HTERT RPE-1 (cell line): ENCODE data around the gene LAMB3.

Experiments used
- in situ Hi-C: fragments of 300-500 bp; cut with MboI; formaldehyde crosslinking; loops from 4 replicates; pipeline ENCODE4 v1.14.3; 2020; ENCODE audit warnings: low sequenced_read_pairs

The LAMB3 gene

DNA sequence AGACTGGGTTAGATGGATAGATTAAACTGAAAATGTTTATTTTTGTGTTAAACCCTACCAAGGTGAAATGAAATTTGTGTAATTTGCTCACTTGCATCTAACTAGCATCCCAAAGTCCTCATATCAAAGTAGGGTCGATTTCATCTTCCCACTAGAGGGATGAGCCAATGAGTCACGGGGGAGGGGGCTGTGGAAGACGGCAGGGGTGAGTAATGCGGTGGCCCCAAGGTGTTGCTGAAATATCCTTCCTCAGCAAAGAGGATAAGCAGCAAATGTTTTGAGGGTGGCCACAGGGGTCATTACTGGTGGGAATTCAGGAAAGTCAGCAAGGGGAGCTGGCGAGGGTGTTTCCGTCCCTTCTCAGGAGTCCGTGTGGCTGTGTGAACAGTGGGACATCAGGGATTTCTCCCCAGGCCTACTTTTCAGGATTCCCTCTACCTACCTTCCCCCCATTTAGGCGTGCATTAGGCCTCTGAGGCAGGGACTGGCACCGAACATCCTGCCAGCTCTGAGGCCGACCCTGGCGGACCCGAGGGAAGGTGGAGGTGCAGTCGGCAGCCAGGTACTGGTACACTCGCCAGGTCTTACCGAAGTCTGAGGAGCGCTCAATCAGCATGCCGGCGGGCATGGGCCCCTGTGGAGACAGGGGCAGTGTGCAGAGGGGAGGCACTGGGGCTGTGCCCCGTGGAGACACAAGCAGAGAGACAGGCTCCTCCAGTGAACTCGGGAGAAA is 18.1 kb downstream of the LAMB3 start:
- in situ Hi-C loops, result no loop called here

DNA sequence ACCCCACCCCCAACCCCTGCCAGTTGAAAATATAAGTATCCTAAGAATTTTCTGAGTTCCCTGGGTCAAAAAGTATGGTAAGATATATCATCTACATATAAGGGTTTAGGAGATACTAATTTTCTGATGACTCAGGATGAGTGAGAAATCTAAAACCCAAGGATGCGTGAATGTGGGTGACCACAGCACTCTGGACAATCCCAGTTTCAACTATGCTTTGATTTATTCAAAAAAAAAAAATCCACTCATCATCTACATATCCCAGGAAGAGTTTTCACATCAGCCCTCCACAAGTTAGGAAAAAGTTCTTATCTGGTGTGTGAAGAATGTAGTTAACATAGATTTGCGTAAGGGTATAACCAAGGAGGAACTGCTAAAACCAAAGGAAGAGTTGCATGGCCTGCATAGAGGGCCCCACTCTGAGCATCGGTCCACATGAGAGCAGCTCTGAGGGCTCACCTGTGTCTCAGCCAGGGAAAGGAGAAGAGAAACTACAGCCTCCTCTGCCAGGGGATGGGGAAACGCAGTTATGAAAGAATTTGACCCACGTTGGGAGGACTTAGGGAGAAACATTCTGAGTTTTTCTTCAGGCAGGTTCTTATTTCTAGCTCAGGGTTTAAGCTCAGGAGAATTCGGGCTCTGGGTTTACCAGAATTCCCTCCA is 18.8 kb downstream of the LAMB3 start:
- in situ Hi-C loops, result no loop called here

- in situ Hi-C loops, result no loop called here
These were observed 21.6 kb downstream of the LAMB3 start for GRCh38 chr1:209630383-209631225.

DNA sequence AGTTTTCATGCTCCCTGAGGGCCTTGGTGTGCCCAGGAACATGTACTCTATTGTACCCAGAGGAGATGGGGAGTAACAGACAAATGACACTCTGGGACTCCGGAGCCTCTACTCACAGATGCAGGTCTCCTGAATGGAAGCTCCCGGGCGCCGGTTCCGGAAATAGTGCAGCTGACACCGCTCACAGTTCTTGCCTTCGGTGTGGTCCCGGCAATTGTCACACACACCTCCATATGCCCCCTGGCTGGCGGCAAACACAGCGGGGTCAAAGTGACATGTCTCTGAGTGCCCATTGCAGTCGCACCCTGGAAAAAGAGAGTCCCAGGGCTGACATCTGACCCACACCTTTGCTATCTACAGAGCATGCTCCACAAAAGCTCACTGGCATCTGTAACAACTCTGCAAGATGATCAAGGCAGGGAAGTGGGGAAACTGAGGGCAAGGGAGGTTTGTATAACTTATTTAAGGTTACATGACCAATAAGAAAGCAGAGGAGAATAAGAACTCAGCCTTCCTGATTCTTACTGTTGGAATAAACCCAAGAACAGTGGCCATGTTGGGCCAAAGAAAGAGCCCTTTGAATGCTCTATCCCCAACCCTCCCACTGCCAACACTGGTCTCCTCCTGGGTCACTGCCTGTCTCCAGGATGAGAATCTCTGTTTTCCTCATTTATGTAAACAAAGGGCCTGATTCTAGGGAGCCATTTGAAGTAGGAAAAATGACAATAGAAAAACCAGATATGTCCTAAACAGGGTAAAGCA is 22.4 kb downstream of the LAMB3 start:
- in situ Hi-C loops, result no loop called here

DNA sequence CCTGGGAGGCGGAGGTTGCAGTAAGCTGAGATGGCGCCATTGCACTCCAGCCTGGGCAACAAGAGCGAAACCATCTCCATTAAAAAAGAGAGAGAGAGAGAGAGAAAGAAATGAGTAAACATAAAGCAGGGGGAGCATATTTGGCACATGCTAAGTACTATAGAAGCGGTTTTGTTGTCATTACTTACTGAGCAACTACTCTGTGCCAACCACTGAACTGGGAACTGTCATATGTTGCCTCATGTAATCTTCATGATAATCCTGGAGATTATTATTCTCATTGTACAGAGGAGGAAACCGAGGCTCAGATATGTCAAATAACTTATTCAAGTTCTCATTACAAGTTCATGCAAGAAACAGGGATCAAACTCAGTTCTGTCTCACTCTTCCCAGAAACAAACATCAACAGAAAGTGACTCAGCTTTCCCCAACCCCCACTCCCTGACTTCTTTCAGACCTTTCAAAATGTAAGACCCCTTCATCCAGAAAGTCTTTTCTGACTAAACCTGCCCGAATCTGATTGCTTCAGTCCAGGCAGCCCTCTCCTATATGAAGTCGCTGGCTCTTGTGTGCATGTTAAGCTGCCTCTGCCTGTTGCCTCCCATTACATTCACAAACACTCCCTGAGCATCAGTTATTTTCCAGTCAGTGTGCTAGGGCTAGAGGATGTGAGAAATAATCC is 23.5 kb downstream of the LAMB3 start:
- in situ Hi-C loops, result no loop called here

GRCh38 chr1:209627732-209628196 is 24.5 kb downstream of the LAMB3 start:
- in situ Hi-C loops, result no loop called here

GRCh38 chr1:209627027-209627731 is 25.0 kb downstream of the LAMB3 start:
- in situ Hi-C loops, result no loop called here

- in situ Hi-C loops, result no loop called here
These were observed 25.7 kb downstream of the LAMB3 start for GRCh38 chr1:209626346-209627026.

GRCh38 chr1:209625791-209626285 is 26.4 kb downstream of the LAMB3 start:
- in situ Hi-C loops, result no loop called here

DNA sequence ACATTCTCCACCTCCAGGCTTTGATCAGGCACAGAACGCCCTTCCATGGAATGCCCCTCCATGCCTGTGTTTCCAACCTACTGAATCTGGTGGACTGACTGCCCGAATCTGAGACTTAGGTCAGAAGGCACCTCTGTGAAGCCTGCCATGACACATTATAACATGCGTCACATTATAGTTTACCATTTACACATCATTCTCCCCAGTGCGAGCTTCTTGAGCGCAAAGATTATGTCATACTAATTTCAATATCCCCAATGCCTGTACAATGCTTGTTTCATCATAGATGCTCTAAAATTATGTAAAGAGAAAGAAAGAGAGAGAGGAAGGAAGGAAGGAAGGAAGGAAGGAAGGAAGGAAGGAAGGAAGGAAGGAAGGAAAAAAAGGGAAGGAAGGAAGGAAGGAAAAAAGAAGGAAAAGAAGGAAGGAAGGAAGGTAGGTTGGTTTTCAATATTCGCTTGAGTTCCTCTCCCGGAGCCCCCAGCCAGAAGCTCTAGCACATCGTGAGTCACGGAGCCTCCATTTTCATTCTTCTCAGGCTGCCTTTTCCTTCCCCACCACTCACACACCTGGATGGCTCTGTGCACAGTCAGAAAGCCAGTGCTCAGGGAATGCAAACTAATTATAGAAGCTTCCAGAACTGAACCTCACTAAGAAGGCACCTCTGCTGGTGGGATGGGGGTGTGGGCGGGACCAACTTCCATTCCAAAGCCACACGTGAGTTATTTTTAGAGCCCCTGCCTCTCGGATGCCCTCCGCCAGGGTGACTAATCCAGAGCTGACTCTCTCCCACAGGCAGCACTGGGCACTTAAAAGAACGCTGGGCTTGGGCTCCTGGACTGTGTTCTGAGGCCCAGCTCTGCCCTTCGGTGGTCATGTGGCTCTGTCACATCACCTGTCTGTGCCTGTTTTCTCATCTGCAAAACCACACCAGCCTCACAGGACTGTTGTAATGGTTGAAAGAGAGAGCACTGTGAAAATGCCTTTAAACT is 27.4 kb downstream of the LAMB3 start:
- in situ Hi-C loops, result no loop called here

GRCh38 chr1:209622841-209623829 is 29.1 kb downstream of the LAMB3 start:
- in situ Hi-C loops, result no loop called here

GRCh38 chr1:209621741-209622655 is 30.2 kb downstream of the LAMB3 start:
- in situ Hi-C loops, result no loop called here

DNA sequence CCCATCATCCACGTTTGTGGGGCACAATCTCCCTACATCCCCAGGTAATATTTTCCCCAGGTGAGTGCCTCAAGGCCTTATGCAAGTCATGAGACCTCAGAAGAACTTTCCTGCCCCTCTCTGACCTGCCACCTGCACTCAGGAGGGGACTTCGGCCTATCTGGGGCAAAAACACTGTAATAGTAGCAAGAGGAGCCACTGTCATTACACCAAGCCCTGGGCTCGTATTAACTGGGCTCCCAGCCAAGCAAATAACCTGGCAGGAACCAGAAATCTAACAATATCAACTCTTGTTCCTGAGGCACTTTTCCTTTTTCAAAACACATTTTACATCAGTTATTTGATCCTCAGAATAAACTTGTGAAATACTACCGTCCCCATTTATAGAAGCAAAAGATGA is 30.9 kb downstream of the LAMB3 start:
- in situ Hi-C loops, result no loop called here

- in situ Hi-C loops, result no loop called here
These were observed 31.7 kb downstream of the LAMB3 start for GRCh38 chr1:209620487-209620884.

DNA sequence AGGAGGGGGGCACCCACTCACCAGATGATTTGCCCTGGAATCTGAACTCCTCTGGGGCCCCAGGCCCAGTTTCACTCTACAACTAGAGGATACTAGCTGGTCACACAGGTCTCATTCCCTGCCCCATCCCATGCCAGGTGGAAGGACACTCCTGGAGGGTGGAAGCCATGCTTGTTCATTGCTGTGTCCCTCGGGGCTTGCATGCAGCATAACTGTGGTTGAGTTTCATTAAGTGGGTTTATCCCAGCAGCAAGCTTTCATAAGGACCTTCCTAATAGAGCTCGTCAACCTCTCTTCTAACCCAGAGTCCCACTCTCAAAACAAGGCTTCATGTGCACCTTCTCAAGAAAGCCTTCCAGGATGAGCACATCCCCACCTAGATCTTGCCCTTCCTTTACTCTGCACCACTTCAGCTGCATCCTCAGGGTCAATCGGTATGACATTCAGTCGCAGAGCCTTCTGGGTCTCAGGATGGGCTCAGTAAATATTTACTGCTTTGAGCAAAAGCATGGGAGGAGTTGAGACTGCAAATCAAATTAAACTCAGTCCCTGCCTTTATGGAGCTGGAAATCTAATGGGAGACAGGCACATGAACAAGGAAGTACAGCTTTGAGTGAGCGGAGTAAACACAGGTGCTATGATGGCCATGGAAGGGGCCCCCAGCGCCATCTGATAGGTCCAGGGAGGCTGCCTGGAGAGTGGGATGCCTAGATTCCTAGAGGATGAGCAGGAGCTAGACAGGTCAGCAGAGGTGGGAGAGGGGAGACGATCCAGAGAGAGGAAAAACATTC is 32.3 kb downstream of the LAMB3 start:
- in situ Hi-C loops, result no loop called here
